Measurements from ENCODE around the gene RYR1.

RYR1 gene

DNA sequence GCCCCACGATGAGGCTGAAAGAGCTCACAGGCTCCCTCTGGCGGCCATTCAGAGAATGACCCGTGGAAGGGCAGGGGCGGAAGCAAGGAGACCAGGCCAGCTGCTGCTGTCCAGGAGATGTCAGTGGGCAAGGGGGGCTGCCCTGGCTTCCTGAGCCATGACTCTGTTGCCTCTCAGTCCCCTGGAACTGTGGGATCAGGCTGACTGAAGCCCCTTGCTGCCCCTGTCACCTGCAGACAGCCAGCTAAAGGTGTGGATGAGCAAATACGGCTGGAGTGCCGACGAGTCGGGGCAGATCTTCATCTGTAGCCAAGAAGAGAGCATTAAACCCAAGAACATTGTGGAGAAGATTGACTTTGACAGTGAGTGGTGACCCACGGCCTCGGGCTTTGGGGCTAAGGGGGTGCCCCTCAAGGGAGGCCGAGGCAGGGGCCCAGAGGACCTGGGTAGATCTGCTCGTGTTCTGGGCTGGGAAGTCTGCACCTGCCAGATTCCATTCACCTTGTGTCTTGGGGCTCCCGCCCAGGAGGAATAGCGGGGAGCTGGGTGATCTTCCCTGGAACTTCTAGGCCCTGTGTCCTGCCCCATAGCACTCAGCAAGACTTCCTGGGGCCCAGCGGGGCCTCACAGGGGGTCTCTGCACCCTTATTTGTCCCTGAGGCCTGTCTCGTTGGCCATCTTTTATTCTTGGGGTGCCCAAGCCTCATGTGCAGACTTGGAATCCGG, 201.4 kb downstream of the RYR1 start:
- peak; percentile 60 for DNase-seq
- in situ Hi-C loops (cut with HindIII; ENCODE audit: low pct_ligation_motif_present, low pct_unique_long_range_greater_than_20kb, low sequenced_read_pairs): no loop called here

DNA sequence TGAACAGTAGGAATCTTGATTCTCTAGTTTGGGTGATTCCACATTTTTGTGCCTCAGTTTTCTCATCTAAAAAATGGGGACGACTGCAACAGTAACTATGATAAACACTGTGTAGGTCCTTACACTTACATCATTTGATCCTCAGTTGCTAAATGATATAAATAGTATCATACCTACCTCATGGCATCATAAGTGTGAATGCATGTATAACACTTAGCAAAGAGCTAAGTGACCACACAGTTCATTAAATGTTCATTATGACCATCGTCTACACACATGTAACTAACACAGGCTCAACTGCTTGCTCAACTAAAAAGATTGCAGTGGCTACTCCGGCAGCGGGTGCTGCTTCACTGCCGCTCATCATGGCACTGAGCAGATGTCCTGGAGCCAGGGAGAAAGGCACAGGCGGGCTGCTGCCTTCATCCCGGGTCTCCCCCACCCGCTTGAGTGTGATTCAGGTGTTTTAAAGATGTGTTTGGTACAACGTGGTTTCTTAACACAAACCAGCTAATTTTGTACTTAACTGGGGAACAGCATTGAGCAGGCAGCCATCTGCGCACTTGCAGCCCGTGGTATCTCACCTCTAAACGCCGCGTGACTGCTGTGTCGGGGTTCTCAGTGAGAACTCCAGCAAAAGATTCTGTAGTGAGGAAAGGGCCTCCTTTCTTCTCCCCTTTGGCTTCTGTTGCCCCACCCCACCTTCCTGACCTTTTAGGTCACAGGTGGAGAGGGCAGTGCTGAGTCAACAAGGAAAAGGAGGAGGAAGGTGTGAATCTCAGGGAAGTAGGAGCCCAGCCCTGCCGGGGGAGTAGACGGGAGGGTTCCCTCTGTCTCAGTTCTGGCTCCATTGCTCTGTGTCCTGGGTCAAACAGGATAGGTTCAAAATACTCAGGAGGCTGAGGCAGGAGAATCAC, 202.2 kb downstream of the RYR1 start:
- in situ Hi-C loops (cut with HindIII; ENCODE audit: low pct_ligation_motif_present, low pct_unique_long_range_greater_than_20kb, low sequenced_read_pairs): no loop called here
- no peak for DNase-seq
